OCI-LY1 (cell line): ENCODE results near the gene MAFB.

ENCODE experiments used
- EZH2 ChIP-seq: fragments of 200-600 bp; sonication (generic), shearing (Covaris generic); IDR thresholded peaks from 2 replicates; pipeline ENCODE4 v1.8.0; 2017; ENCODE audit warnings: borderline replicate concordance, mixed run types, mild to moderate bottlenecking, antibody characterized with exemption, low read length, moderate library complexity, mixed read lengths
- TF ChIP-seq, protein P1 (sequence below): fragments of 200-600 bp; sonication (generic), shearing (Covaris generic); IDR thresholded peaks from 2 replicates; pipeline ENCODE4 v1.5.1; 2017; ENCODE audit warnings: mild to moderate bottlenecking, antibody characterized with exemption, low read length, moderate library complexity, mixed read lengths

DNA sequence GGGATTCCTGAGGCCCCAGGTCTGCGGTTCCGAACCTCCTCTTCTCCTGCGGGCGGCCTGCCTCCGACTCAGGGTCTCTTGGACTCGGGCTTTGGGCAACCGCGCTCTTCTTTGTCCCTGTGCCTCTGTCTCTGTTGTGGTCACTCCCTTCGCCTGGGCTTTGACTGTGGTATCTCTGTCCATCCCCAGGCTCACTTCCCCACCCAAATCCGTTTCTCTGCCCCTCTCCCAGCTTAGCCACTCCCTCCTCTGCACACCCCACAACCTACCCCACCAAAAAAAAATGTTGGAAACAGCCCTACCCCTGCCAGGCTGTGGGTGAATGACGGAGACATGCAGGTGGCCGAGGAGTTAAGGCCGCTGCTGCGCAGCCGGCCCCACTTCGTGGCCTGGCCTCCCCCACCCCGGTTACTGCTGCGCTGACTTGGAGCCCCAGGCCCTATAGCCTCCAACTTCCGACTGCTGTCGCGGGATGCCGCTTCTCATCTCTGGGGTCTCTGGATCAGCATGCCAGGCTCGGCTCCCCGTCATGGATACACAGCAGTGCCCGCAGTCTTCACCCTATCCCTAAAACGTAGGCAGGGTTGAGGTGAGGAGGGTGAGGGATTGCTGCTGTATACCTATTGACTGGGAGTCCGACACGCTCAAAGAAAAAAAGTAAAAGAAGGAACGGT, 2.7 kb upstream of the MAFB start:
- TF ChIP-seq EZH2, result no peak
- TF ChIP-seq, protein P1, sequence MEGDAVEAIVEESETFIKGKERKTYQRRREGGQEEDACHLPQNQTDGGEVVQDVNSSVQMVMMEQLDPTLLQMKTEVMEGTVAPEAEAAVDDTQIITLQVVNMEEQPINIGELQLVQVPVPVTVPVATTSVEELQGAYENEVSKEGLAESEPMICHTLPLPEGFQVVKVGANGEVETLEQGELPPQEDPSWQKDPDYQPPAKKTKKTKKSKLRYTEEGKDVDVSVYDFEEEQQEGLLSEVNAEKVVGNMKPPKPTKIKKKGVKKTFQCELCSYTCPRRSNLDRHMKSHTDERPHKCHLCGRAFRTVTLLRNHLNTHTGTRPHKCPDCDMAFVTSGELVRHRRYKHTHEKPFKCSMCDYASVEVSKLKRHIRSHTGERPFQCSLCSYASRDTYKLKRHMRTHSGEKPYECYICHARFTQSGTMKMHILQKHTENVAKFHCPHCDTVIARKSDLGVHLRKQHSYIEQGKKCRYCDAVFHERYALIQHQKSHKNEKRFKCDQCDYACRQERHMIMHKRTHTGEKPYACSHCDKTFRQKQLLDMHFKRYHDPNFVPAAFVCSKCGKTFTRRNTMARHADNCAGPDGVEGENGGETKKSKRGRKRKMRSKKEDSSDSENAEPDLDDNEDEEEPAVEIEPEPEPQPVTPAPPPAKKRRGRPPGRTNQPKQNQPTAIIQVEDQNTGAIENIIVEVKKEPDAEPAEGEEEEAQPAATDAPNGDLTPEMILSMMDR, result no peak
